GM12892 (cell line): ENCODE results near the gene PVALB.

Source experiments
- DNase-seq: peaks from one replicate; pipeline ENCODE4 v3.0.0; 2011; ENCODE audit not compliant: insufficient read length
- FAIRE-seq: peaks from 2 replicates; lab custom pipeline; 2011; peaks lifted over from hg19 to GRCh38; lab: Jason Lieb, UNC
- POLR2A ChIP-seq: IDR thresholded peaks from 2 replicates; pipeline ENCODE4 v1.6.1; 2011; ENCODE audit warnings: low read depth, low read length, control low read depth
- POLR2AphosphoS5 ChIP-seq: IDR thresholded peaks from 2 replicates; pipeline ENCODE4 v1.6.1; 2011; ENCODE audit warnings: low read depth, low read length, control low read depth
- TAF1 ChIP-seq: IDR thresholded peaks from 2 replicates; pipeline ENCODE4 v1.6.1; 2011; ENCODE audit warnings: low read depth, mild to moderate bottlenecking, control low read depth, low read length, borderline replicate concordance

PVALB gene

DNA sequence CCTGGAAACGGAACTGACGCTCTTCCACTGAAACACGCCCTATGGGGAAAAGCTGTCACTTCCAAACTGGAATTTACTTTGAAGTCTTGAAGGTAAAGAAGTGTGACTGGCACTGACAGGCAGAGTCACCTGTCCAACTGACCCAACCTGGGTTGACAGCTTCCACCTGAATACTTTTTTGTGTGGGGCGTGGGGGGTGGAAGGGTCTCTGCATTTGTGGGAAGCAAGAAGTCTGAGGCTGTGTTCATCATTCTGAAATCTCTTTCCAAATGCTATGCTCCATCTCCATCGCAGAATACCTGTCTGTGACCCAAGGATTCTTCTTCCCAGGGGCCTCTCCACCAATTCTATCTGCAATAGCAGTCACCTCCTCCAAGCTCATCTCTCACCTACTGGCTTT, 48.7 kb downstream of the PVALB start:
- TF ChIP-seq POLR2A (no peak), POLR2AphosphoS5 (no peak), TAF1 (no peak)
- FAIRE-seq = no peak
- no peak for DNase-seq

DNA sequence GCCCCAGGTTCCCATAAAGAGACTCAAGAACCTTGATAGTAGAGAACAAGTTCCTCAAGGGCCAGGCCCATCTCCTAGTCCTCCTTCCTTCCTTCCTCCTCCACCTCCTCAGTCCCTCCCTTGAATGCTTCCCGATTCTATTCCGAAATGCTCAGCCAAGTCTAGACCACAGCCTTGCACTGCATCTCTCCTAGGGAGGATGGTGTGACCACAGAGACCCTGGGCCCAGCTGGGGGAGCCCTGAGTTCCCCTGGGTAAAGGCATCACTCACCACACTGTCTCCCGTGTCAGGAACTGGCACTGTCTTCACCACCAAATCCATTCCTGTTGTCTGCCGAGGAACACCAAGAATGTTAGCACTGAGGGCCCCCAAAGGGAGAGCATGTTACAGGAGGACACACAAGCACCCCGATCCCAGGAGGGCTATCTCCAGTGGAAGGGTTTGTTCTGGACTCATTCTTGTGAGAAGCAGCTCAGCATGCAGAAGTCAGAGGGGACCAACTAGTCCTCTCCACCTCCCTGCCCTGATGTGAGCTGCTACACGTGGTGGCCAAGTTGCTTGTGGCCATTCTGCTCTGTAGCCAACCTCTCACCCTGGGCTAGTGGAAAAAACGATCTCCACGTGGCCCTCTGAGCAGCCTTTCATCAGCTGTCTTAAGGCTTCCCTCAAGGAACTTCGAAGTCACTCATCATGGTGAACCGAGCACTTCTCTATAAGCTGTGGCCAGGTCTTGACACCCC, 49.6 kb downstream of the PVALB start:
- TF ChIP-seq TAF1 = no peak
- no peak for TF ChIP-seq POLR2AphosphoS5
- no peak for TF ChIP-seq POLR2A
- no peak for DNase-seq

DNA sequence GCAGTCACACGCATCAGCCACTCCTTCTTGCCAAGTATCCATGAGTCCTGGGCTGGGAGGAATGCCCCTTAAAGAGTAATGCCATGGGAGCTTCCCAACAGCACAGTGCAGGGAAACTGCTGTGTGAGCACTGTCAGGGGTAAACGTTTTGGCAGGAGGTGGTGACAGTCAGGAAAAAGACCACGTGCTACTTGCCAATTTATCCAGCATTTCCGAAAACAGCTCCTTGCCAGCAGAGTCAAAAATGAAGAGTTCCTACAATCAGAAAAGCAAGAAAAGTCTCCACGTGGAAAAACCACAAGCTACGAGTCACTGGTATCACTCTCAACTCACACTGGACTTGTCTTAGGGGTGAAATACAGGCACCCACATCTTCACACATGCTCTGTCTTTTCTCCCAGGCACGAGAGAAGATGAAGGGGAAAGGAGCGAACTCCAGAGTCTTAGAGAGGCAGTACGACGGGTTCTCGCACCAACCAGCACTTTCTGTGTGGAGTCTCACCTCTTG, 50.8 kb downstream of the PVALB start:
- TF ChIP-seq TAF1 (no peak), POLR2AphosphoS5 (no peak), POLR2A (no peak)
- no peak for FAIRE-seq
- no peak for DNase-seq

More for the DNA sequence above, 49.6 kb downstream of the PVALB start:
- FAIRE-seq = no peak

DNA sequence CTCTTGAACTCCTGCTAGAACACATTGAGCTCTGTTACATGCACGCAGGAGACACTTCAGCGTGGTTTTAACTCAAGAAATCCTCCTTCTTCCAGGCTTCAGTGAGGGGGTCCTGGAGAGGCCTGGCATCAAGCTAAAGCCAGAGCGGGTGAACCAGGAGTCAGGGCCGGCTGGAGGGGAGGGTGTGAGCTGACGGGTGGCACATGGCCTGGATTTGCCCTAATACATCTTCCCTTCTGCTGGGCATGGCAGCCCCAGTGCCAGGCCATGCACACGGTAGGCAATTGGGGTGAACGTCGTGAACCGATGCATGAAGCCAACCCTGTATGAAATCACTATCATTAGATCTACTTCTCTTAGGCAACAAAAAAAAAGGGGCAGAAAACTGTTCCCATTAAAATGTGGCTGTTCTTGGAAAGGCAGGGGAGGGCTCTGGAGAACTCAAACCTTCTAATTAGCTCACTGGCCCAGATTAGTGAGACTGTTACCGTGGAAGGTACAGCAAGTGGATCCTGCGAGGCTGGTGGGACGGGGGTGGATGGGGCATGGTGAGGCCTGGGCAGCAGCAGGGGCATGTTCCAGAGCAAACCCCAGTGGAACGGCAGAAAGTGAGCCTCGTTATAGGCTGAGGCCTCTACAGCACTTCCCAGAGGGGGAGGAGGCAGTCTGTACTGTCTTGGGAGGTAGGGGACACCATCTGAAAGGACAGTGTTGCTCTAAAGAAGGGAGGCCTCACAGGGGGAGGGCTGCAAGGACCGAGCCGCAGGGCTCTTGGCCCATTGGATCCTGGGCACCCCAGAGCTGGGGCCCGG, 51.5 kb downstream of the PVALB start:
- no peak for TF ChIP-seq TAF1
- TF ChIP-seq POLR2A = no peak
- TF ChIP-seq POLR2AphosphoS5 = no peak
- DNase-seq (no peak), FAIRE-seq (no peak)

DNA sequence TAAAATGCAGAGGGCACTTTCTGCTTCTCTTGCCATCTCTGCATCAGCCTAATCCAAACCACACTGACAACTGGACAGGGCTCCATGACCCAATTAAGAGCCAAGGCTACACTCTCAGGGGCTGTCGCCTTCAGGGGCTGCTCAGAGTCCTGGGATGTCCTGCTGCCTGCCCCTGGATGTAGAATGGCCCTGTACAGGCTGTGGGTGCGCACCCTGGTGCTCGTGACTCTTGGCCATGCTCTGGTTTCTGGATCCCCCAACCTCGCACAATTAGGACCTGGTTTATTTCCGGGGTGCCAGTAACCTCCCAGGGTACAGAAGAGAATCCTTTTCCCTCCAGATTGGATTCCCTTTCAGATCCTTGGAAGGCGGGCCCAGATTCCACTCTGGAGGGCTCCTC, 52.2 kb downstream of the PVALB start:
- FAIRE-seq = no peak
- no peak for TF ChIP-seq POLR2A
- no peak for TF ChIP-seq TAF1
- TF ChIP-seq POLR2AphosphoS5 = no peak

DNA sequence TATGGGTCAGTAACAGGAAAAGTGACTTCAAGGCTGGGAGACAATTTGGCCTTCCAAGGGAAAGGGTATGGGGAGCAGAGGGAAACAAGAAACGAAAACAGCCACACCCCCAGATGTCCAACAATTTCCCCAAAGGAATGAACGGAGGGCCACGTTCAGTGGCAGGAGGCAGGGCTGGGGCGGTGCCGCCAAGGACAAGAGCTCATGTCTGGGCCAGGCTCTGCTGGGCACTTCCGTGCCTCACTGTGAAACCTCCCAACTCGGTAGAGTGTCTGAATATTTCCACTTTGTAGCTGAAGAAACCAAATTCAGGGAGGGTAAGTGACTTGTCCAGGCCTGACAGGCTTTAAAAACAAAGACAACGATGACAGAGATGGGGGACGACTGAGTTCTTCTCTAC, 52.8 kb downstream of the PVALB start:
- FAIRE-seq = no peak
- DNase-seq = no peak
- TF ChIP-seq POLR2A = no peak
- no peak for TF ChIP-seq TAF1
- TF ChIP-seq POLR2AphosphoS5 = no peak

More for the DNA sequence above, 52.2 kb downstream of the PVALB start:
- DNase-seq = no peak

DNA sequence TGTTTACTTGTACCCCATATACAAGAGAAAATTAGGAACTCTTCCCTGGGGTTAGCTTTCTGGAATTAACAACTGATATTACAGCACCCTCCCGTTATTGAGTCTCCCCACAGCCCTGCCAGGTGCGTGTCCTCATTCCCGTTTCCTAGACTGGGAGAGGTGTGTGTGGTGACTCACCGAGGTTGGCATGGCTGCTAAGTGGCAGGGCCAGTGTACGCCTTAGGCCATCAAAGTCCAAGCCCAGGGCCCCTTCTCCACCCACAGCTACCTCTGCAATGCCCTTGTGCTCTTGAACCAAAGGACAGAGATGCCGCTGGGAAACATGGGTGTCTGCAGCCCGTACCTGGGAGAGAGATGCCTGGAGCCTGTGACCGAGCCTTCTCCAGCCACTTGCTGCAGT, 53.3 kb downstream of the PVALB start:
- DNase-seq = no peak
- FAIRE-seq = no peak
- TF ChIP-seq TAF1 (no peak), POLR2AphosphoS5 (no peak), POLR2A (no peak)

DNA sequence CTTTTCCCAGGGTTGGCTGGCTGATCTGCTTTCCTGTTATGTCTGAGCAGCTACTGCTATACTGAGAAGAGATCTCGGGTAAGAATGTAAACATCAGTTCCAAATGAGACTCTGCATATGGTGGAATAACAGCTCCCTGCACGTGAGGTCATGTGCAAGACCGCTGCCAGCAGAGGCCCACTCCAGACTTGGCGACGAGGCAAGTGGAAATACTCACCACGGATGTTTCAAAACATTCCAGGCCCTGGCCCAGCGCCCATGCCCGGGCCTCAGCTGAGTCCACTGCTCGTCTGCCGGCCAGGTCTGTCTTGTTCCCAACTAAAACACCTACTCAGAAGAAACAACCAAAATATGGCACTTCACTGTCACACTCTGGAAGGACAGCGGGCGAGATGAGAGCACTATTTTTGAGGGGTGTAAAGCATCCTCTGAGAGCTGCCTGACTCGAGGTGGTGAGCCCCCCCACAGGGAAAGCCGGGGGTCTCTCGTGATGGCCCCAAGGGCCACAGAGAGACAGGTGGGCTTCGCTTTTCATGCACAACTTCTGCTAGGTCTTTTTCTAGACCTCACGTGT, 54.1 kb downstream of the PVALB start:
- FAIRE-seq = no peak
- DNase-seq = no peak
- no peak for TF ChIP-seq POLR2AphosphoS5
- TF ChIP-seq TAF1 = no peak
- no peak for TF ChIP-seq POLR2A

DNA sequence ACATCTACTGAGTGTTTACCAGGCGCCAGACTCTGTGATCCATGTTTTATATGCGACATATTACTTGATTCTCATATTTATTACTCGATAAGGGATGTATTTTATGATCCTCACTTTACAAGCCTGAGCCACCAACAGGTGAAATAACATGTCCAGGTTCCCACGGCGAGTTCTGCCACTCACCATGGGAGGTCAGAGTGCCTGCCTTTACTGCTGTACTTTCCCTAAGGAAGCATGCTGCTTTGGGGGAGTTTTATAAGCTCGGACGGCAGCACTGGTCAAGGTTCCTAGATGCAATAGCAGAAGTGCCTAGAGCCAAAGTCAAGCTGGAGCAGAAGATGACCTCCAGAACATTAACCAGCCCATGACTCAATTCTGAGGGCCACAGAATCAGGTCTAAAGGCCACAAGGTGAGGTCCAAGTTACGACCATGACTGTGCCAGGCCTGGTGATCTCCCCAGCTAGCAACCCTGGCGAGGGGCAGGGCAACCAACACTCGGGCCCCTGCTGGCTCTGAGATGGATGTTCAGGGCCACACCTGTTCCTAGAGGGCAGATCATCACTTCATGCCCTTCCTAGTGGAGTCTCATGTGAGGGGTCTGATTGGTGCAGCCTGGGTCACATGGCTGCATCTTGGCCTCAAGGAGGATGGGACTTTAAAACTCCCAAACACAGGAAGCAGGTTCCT, 55.1 kb downstream of the PVALB start:
- TF ChIP-seq POLR2AphosphoS5 (no peak), TAF1 (no peak), POLR2A (no peak)
- DNase-seq = no peak
- no peak for FAIRE-seq

DNA sequence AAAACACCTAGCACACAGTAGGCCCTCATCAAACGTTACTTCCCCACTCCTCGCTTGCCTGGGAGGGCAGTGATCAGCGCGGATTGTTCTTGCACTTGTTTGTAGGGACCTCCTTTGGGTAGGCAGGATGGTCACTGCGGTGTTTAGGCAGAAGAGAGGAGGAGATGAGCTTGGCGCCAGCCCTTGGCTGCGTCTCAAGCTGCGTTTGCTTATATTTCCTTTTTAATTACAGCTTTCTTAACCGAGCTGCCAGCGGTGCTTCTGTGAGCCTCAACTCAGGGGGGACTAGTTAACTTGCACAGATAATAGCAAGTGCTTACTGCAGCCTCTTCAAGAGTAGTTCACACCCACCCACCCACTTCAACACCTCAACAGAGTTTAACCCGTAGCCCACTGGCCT, 56.0 kb downstream of the PVALB start:
- FAIRE-seq (no peak), DNase-seq (no peak)
- no peak for TF ChIP-seq TAF1
- no peak for TF ChIP-seq POLR2AphosphoS5
- TF ChIP-seq POLR2A = no peak
